Aorta (tissue), 5 donors: Measurements from ENCODE around the gene PRR7. TPM values are rescaled to one million over a fixed set of nuclear protein-coding genes. Genes with fewer than 3 reads are reported as not detected.

Source experiments
- ATAC-seq: fragments of 200-7000 bp; cut with Tn5 transposase; one replicate; pipeline ENCODE4 v1.9.1; 2022; ENCODE audit warnings: moderate library complexity; ENCODE audit not compliant: low FRiP score
- DNase-seq, 2 donors: peaks; one replicate each; pipeline ENCODE4 v3.0.0-alpha.2; 2020
- H3K27ac ChIP-seq, 2 donors: one replicate each; pipeline ENCODE4 v1.5.1; 2013; ENCODE audit warnings: low read length in 2 of 2, mild to moderate bottlenecking in 2 of 2, moderate library complexity in 2 of 2, control low read depth in 1 of 2, inconsistent platforms in 1 of 2, low read depth in 1 of 2
- H3K27me3 ChIP-seq, 2 donors: one replicate each; pipeline ENCODE4 v1.6.1; 2013; ENCODE audit warnings: control low read depth in 1 of 2, low read length in 1 of 2, mild to moderate bottlenecking in 1 of 2, moderate library complexity in 1 of 2; ENCODE audit not compliant: insufficient read depth in 2 of 2, control insufficient read depth in 1 of 2
- H3K36me3 ChIP-seq, 2 donors: one replicate each; pipeline ENCODE4 v1.6.1; 2013; ENCODE audit warnings: control low read depth in 1 of 2, low read length in 1 of 2, mild to moderate bottlenecking in 1 of 2; ENCODE audit not compliant: insufficient read depth in 2 of 2, control insufficient read depth in 1 of 2
- H3K4me1 ChIP-seq, 2 donors: one replicate each; pipeline ENCODE4 v1.6.1; 2013; ENCODE audit warnings: low read length in 2 of 2, control low read depth in 1 of 2, mild to moderate bottlenecking in 1 of 2, moderate library complexity in 1 of 2; ENCODE audit not compliant: insufficient read depth in 2 of 2, control insufficient read depth in 1 of 2
- H3K4me3 ChIP-seq, 2 donors: one replicate each; pipeline ENCODE4 v1.5.1; 2013; ENCODE audit warnings: low read length in 2 of 2, control low read depth in 1 of 2, mild to moderate bottlenecking in 1 of 2
- H3K9me3 ChIP-seq: one replicate; pipeline ENCODE4 v1.6.1; 2013; ENCODE audit warnings: mild to moderate bottlenecking, low read length; ENCODE audit not compliant: control insufficient read depth
- WGBS, 2 donors: extraction: QIAGEN DNeasy Blood & Tissue Kit; methylation state at CpG; one replicate each; pipeline ENCODE4 v1.1.7; 2013; 5-methylcytosine and 5-hydroxymethylcytosine counted together
- intact Hi-C, 2 donors: fragments of 100-400 bp; cut with DNase I; formaldehyde crosslinking; loops; one replicate each; pipeline versions ENCODE4 v1.14.2 to v1.15.0; 2022
- polyA plus RNA-seq, 2 donors: library from polyadenylated mRNA; stranded (reverse); fragments of 200-250 nt; gene quantifications; one replicate each; pipeline ENCODE4 v1.2.3, GENCODE V29; 2013
- total RNA-seq, 2 donors: library from RNA; stranded (reverse); fragmentation: NEBNext Ultra II Directional; extraction: Animal tissue kit (Norgen Biotek cat#: 25700); gene quantifications; one replicate each; pipeline ENCODE4 v1.2.1, GENCODE V29; 2021
- donor health status: healthy with polysubstance abuse.
- donor health status: Bipolar disorder and iron deficiency.
- donor health status: DM: no; HTN: no; CAD: no.
- donor health status: DM: no; HTN: no; CAD: no.
- donor health status: DM: yes; HTN: yes; CAD: no.

PRR7 gene
- total and polyA plus RNA-seq, 4 donors: 0.74 to 2.0 (median 1.9) TPM; not detected in 1

DNA sequence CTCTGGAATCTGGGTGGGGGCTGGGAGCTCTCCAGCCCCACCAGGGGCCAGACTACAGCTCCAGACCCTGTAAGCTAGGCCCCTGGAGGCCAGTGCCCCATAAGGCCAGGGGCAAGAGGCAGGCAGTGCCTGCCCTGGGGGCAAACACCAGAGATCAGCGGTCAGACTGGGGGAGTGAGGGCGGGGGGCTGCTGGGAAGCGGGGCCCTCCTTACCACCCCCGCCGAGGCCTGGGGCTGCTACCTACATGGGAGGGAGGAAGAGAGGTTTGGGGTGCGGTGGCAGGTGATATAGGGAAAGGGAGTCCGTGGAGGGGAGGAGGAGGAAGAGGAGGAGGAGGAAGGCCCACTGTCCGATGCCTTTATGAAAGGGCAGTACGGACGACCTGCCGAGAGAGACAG, 12.7 kb downstream of the PRR7 start:
- Histone ChIP-seq H3K4me1 (no peaks in the 10 kb centered on the region), H3K27ac (no peak overlapping the region), H3K4me3 (no peak overlapping the region), H3K9me3 (no peaks in the 10 kb centered on the region), H3K36me3 (peaks cover 0 to 3% of the 10 kb centered on the region in 2 donors), H3K27me3 (no peaks in the 10 kb centered on the region)
- intact Hi-C loops: loop anchor here in 1 of 2 donors (5.0 kb wide), 1 partner anchor 147 kb away; the partner anchor contains the start of gene MXD3
- no peak for DNase-seq
- ATAC-seq: no peak
- 85 to 88% methylated on average over 11 of the region's 11 CpGs for WGBS, 2 donors

DNA sequence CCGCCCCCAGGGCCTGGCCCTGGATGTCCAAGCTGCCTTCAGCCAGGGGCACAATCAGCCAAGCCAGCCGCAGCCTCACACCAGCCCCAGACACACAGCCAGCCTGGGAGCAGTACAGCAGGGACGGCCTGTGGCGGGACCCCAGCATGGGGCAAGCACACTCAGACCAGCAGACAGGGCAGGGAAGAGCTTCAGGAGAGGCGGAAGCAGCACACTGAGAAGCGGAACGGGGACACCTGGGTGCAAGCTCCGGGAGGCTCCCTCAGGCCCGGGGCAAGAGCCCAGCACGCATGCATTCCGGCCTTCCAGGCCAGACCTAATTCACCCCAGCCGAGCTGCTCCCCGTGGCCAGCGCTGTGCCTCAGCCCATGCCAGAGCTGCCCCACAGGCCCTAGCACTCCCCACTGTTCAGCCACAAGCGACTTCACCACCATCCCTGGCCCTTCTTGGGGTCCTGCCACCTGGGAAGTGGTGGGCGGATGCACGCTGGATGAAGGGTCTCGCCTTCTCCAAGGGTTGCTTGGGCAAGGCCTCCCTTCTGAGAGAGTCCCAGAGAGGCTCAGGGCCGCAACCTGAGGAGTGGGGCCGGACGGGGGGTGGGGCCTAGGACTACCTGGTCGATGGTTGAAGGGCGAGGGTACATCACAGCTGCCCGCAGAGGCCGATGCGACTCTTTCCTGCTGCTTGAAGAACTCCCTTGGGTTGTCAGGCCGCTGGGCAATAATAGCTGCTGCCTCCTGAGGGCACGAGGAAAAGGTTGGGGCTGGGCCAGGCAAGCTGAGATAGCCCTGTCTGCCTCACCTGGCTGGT, 13.4 kb downstream of the PRR7 start:
- intact Hi-C loops: loop anchor here in 1 of 2 donors (5.0 kb wide), 1 partner anchor 148 kb away; the partner anchor contains the start of gene MXD3
- no peak for DNase-seq
- Histone ChIP-seq H3K9me3 (no peaks in the 10 kb centered on the region), H3K27me3 (no peaks in the 10 kb centered on the region), H3K4me1 (no peaks in the 10 kb centered on the region), H3K27ac (no peak overlapping the region), H3K4me3 (no peak overlapping the region), H3K36me3 (peaks cover 0 to 3% of the 10 kb centered on the region in 2 donors)
- WGBS, 2 donors: 85 to 89% methylated on average over 27 to 28 of the region's 28 CpGs
- no peak for ATAC-seq

DNA sequence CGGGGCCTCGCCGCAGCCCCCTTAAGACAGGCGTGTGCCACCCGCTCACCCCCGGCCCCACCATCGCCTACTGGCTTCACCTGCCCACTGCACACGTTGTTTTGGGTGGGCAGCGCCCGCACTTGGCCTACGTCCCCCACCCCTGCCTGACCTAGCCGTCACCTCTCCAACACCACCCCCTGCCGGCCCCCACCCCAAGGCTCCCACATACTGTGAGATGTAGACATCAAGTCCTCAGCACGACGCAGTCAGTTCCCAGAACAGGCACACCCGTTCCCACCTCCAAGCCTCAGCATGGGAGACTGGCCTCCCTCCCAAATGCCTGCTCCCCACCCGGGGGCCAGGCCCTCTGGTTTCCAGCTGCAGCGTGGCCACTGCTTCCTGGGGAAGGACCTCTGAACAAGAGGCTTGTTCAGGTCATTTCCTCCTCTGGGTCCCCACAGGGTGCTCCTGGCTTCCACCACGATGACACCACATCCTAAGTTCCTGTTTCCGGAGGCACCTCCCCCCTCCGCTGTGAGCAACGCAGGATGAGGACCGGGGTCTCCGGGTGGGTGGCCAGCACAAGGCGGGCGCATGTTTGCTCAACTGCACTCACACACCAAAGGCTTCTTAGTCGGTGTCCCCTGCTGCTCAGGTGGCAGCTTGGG, 15.5 kb downstream of the PRR7 start:
- Histone ChIP-seq H3K4me1 (no peaks in the 10 kb centered on the region), H3K27me3 (no peaks in the 10 kb centered on the region), H3K9me3 (no peaks in the 10 kb centered on the region), H3K4me3 (no peak overlapping the region), H3K36me3 (peaks cover 0 to 8% of the 10 kb centered on the region in 2 donors), H3K27ac (no peak overlapping the region)
- WGBS, 2 donors: 85 to 86% methylated on average over 27 of the region's 27 CpGs
- DNase-seq: no peak
- intact Hi-C loops: no loop called here
- no peak for ATAC-seq

DNA sequence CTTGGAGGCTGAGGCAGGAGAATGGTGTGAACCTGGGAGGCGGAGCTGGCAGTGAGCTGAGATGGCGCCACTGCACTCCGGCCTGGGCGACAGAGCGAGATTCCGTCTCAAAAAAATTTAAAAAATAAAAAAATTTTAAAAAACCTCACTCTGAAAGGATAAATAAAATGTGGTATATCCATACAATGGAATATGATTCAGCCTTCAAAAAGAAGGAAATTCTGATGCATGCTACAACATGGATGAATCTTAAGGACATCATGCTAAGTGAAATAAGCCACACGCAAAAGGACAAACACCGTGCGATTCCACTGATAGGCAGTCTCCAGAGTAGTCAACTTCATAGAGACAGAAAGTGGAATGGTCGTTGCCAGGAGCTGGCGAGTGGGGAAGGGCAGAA, 18.4 kb downstream of the PRR7 start:
- peaks cover 0 to 4% of the 10 kb centered on the region in 2 donors for H3K36me3 ChIP-seq
- intact Hi-C loops: no loop called here
- DNase-seq (no peak), ATAC-seq (no peak)
- no peak overlapping the region for H3K27ac ChIP-seq
- H3K9me3 ChIP-seq: no peaks in the 10 kb centered on the region
- H3K4me1 ChIP-seq: no peaks in the 10 kb centered on the region
- H3K4me3 ChIP-seq: no peak overlapping the region
- no peaks in the 10 kb centered on the region for H3K27me3 ChIP-seq
- WGBS, 2 donors: 98 to 99% methylated on average over 11 of the region's 11 CpGs

DNA sequence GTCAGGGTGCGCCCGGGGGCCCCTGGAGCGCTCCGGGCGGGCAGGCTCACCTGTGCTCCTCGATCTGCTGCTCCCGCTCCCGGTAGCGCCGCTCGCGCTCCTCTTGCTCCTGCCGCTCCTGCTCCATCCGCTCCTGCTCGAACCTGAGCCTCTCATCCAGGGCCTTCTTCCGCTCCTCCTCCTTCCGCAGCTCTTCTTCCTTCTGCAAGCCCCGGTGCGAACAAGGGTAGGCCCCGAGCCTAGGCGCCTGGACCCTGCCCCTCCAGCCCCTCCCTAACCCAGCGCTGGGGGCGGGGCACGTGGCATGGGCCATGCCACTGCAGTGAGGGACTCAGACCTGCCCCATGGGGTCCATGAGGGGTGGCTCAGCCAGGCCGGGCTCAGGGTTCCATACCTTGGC, 20.2 kb downstream of the PRR7 start:
- Histone ChIP-seq H3K4me1 (no peaks in the 10 kb centered on the region), H3K9me3 (no peaks in the 10 kb centered on the region), H3K27ac (no peak overlapping the region), H3K27me3 (no peaks in the 10 kb centered on the region), H3K4me3 (no peak overlapping the region), H3K36me3 (peaks cover 0 to 4% of the 10 kb centered on the region in 2 donors)
- DNase-seq: no peak
- WGBS, 2 donors: 96 to 98% methylated on average over 25 of the region's 25 CpGs
- ATAC-seq: no peak
- intact Hi-C loops: no loop called here

DNA sequence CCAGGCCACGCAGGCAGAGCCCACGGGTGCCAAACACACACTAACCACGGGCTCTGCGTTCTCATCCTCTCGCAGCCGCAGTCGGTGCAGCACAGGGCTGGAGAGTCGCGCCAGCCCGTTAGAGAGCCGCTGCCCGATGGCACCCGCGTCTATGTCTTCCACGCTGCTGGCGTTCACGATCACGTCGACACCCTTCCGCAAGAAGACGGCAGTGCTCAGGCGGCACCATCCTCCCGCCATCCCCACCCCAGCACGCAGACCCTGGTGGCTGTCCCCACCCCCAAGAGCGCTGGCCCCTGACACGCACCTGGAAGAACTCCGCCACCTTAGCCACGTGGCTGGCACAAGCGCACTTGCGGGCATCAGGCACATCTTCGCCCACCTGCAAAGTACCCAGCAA, 20.8 kb downstream of the PRR7 start:
- ATAC-seq (no peak), DNase-seq (no peak)
- Histone ChIP-seq H3K4me3 (no peak overlapping the region), H3K9me3 (no peaks in the 10 kb centered on the region), H3K27me3 (no peaks in the 10 kb centered on the region), H3K36me3 (peaks cover 0 to 4% of the 10 kb centered on the region in 2 donors), H3K4me1 (no peaks in the 10 kb centered on the region), H3K27ac (no peak overlapping the region)
- WGBS, 2 donors: 93 to 94% methylated on average over 31 of the region's 31 CpGs
- intact Hi-C loops: no loop called here

DNA sequence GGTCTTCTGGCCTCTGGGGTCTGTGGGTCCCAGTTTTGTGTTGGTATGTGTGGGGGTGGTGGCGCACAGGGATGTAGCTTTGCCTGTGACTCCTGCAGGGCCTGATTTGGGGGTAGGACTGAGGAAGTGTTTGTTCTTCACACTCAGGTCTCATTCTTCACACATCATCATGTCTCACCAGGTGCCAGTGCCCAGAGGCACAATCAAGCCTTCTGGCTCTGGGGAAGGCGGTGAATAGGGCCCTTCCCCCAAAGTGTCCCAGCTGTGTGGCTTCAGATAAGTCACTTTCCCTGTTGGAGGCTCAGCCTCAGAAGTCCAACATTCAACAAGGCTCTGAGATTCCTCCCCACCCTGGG, 21.7 kb downstream of the PRR7 start:
- ATAC-seq (no peak), DNase-seq (no peak)
- Histone ChIP-seq H3K4me1 (no peaks in the 10 kb centered on the region), H3K36me3 (peaks cover 0 to 4% of the 10 kb centered on the region in 2 donors), H3K27me3 (no peaks in the 10 kb centered on the region), H3K4me3 (no peak overlapping the region), H3K9me3 (no peaks in the 10 kb centered on the region), H3K27ac (no peak overlapping the region)
- 91 to 94% methylated on average over 2 of the region's 2 CpGs for WGBS, 2 donors
- intact Hi-C loops: no loop called here

DNA sequence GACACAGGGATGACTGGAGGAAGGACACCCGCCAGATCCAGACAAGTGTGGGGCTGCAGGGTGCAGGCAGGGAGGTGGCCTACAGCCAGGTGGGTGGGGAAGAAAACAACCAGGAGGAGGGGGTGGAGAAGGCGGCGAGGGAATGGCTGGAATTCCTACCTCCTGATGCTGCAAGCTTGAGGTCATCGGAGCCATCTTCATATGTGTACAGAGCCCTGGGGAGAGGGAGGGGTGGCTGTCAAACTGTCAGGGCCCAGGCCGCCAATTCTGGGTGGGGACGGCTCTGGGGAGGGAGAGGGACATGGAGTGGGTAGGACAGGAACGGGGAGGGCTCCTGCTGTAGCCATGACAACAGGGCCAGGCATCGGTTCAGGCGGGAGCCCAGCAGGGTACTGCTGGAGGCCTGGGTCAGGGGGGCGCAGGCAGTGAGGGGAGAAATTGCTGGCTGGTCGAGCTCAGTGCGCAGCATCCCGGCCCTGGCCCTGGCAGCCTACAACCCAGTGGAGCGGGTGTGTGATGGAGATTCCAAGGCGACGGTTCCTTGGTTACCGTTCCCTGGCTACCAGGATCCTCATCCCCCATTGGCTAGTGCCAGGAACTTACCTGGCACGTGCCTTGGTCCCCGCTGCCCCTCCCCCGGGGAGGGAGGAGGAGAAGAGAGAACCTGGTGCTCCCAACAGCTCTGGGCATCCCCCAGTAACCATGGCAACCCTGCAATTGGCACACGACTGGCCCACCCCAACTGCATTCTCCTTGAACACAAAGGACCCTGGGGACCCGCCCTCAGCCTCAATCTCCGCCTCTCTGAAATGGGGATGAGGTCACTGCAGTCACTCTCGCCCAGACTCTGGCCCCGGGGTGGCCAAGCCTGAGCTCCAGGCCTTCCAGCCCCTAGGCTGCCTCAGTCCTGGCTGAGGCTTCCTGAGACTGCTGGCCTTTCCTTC, 22.3 kb downstream of the PRR7 start:
- Histone ChIP-seq H3K4me1 (no peaks in the 10 kb centered on the region), H3K27ac (peak overlapping the region in 1 of 2 donors; percentile 9), H3K9me3 (no peaks in the 10 kb centered on the region), H3K27me3 (no peaks in the 10 kb centered on the region), H3K36me3 (peaks cover 0 to 4% of the 10 kb centered on the region in 2 donors), H3K4me3 (no peak overlapping the region)
- 24 to 39% methylated on average over 24 to 25 of the region's 25 CpGs for WGBS, 2 donors
- ATAC-seq (peak; percentile 55), DNase-seq (peak in 1 of 2 donors; percentile 83)
- intact Hi-C loops: no loop called here
